Liver (tissue), 3 donors: ENCODE measurements around the gene MNS1.

ENCODE experiments used
- ATF3 ChIP-seq: IDR thresholded peaks from 2 replicates; pipeline ENCODE4 v1.6.1; 2016; ENCODE audit warnings: antibody characterized with exemption
- CTCF ChIP-seq: fragments of 150-350 bp; IDR thresholded peaks from 2 replicates; pipeline ENCODE4 v1.5.1; 2017; ENCODE audit warnings: improper control_type of control experiment, low read depth, low read length; ENCODE audit not compliant: missing input control
- EGR1 ChIP-seq, 2 donors: IDR thresholded peaks; 2 replicates each; pipeline ENCODE4 v1.6.1; 2016 to 2018; ENCODE audit warnings: antibody characterized with exemption in 2 of 2, low read depth in 2 of 2
- FOXA1 ChIP-seq: IDR thresholded peaks from 2 replicates; pipeline ENCODE4 v1.6.1; 2016; ENCODE audit warnings: antibody characterized with exemption
- GABPA ChIP-seq, 2 donors: IDR thresholded peaks in 1 of 2; conservative IDR thresholded peaks in 1 of 2; 2 replicates each; pipeline ENCODE4 v1.6.1; 2016; ENCODE audit warnings: antibody characterized with exemption in 2 of 2, mild to moderate bottlenecking in 1 of 2, moderate library complexity in 1 of 2
- JUND ChIP-seq, 2 donors: IDR thresholded peaks; 2 replicates each; pipeline ENCODE4 v1.6.1; 2016; ENCODE audit warnings: antibody characterized with exemption in 2 of 2
- MAX ChIP-seq: IDR thresholded peaks from 2 replicates; pipeline ENCODE4 v1.6.1; 2016; ENCODE audit warnings: antibody characterized with exemption
- NR2F2 ChIP-seq: IDR thresholded peaks from 2 replicates; pipeline ENCODE4 v1.6.1; 2016; ENCODE audit warnings: antibody characterized with exemption
- RAD21 ChIP-seq, 2 donors: IDR thresholded peaks; 2 replicates each; pipeline ENCODE4 v1.6.1; 2016; ENCODE audit warnings: antibody characterized with exemption in 2 of 2, mild to moderate bottlenecking in 2 of 2
- REST ChIP-seq: IDR thresholded peaks from 2 replicates; pipeline ENCODE4 v1.6.1; 2016; ENCODE audit warnings: antibody characterized with exemption, mild to moderate bottlenecking
- SP1 ChIP-seq: IDR thresholded peaks from 2 replicates; pipeline ENCODE4 v1.6.1; 2018; ENCODE audit warnings: antibody characterized with exemption, mild to moderate bottlenecking
- TAF1 ChIP-seq: conservative IDR thresholded peaks from 2 replicates; pipeline ENCODE4 v1.6.1; 2016; ENCODE audit warnings: antibody characterized with exemption, mild to moderate bottlenecking
- YY1 ChIP-seq: IDR thresholded peaks from 2 replicates; pipeline ENCODE4 v1.6.1; 2016; ENCODE audit warnings: antibody characterized with exemption, mild to moderate bottlenecking
- ZBTB33 ChIP-seq: IDR thresholded peaks from 2 replicates; pipeline ENCODE4 v1.6.1; 2016; ENCODE audit warnings: antibody characterized with exemption
- donor health status: healthy.
- donor health status: healthy.

GRCh38 chr15:56492236-56492635, 27.3 kb upstream of the MNS1 start:
- TF ChIP-seq CTCF: no peak
- no peak for TF ChIP-seq FOXA1
- TF ChIP-seq EGR1 (IDR thresholded peaks at IDR 0.05; ENCODE audit: low read depth in 2 of 2): no peak
- TF ChIP-seq ZBTB33: no peak
- TF ChIP-seq JUND (IDR thresholded peaks at IDR 0.05): no peak
- no peak for TF ChIP-seq TAF1
- TF ChIP-seq MAX: no peak
- no peak for TF ChIP-seq YY1
- no peak for TF ChIP-seq REST
- no peak for TF ChIP-seq RAD21 (IDR thresholded peaks at IDR 0.05)
- TF ChIP-seq GABPA (IDR thresholded peaks at IDR 0.05 in 1 of 2, conservative IDR thresholded peaks at IDR 0.05 in 1 of 2): no peak
- no peak for TF ChIP-seq SP1
- no peak for TF ChIP-seq ATF3
- TF ChIP-seq NR2F2: no peak
